Ishikawa (cell line): ENCODE results near the gene SV2C.

Experiments used
- CEBPB ChIP-seq: IDR thresholded peaks from 2 replicates; pipeline ENCODE4 v1.6.1; 2012
- CREB1 ChIP-seq: IDR thresholded peaks from 2 replicates; pipeline ENCODE4 v1.6.1; 2012; ENCODE audit warnings: low read depth
- EGR1 ChIP-seq: IDR thresholded peaks from 2 replicates; pipeline ENCODE4 v1.6.1; 2012
- EP300 ChIP-seq: IDR thresholded peaks from 2 replicates; pipeline ENCODE4 v1.6.1; 2012; ENCODE audit warnings: borderline replicate concordance
- FOXM1 ChIP-seq: IDR thresholded peaks from 2 replicates; pipeline ENCODE4 v1.6.1; 2012; ENCODE audit warnings: low read depth, borderline replicate concordance
- NFIC ChIP-seq: IDR thresholded peaks from 2 replicates; pipeline ENCODE4 v1.6.1; 2012
- RAD21 ChIP-seq: IDR thresholded peaks from 2 replicates; pipeline ENCODE4 v1.6.1; 2012; ENCODE audit warnings: low read depth
- TAF1 ChIP-seq: IDR thresholded peaks from 2 replicates; pipeline ENCODE4 v1.6.1; 2012; ENCODE audit warnings: low read depth, mild to moderate bottlenecking
- TCF12 ChIP-seq: IDR thresholded peaks from 2 replicates; pipeline ENCODE4 v1.6.1; 2012; ENCODE audit warnings: low read depth
- TEAD4 ChIP-seq: IDR thresholded peaks from 2 replicates; pipeline ENCODE4 v1.6.1; 2012
- YY1 ChIP-seq: IDR thresholded peaks from 2 replicates; pipeline ENCODE4 v1.6.1; 2012; ENCODE audit warnings: low read depth
- ZBTB7A ChIP-seq: IDR thresholded peaks from 2 replicates; pipeline ENCODE4 v1.6.1; 2012; ENCODE audit warnings: low read depth
- TF ChIP-seq, protein P1 (sequence below): IDR thresholded peaks from 2 replicates; pipeline ENCODE4 v1.6.1; 2012
- TF ChIP-seq, protein P2 (sequence below): IDR thresholded peaks from 2 replicates; pipeline ENCODE4 v1.6.1; 2012; ENCODE audit warnings: low read depth, mild to moderate bottlenecking
- TF ChIP-seq, protein P3 (sequence below): IDR thresholded peaks from 2 replicates; pipeline ENCODE4 v1.6.1; 2012

The SV2C gene

DNA sequence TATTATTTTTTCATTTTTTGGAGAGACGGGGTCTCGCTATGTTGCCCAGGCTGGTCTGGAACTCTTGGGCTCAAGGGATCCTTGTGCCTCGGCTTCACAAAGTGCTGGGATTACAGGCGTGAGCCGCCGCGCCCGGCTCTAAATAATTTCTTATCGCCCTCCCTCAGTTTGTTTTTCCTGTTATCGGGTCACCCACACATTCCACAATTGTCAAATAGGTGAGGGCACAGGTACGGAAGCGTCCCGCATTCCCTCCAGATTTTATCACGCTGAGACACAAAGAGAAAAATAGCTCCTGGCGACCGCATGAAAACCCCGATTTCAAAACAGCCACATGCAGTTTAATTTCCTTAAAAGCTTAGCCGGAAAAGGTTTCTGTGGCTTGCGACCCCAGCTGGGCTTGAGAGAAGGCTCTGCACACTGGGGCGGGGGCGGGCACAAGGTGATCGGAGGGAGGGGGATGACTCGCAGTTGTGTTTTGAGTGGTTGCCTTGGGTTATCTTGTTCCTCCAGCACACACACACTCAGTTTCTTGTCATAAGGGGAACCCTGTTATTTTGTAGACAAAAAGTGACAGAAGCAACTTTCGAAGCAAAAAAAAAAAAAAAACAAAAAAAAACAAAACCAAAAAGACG is 319.2 kb downstream of the SV2C start:
- no peak for TF ChIP-seq TCF12
- TF ChIP-seq, protein P1, sequence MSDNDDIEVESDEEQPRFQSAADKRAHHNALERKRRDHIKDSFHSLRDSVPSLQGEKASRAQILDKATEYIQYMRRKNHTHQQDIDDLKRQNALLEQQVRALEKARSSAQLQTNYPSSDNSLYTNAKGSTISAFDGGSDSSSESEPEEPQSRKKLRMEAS = no peak
- no peak for TF ChIP-seq TAF1
- TF ChIP-seq, protein P2, sequence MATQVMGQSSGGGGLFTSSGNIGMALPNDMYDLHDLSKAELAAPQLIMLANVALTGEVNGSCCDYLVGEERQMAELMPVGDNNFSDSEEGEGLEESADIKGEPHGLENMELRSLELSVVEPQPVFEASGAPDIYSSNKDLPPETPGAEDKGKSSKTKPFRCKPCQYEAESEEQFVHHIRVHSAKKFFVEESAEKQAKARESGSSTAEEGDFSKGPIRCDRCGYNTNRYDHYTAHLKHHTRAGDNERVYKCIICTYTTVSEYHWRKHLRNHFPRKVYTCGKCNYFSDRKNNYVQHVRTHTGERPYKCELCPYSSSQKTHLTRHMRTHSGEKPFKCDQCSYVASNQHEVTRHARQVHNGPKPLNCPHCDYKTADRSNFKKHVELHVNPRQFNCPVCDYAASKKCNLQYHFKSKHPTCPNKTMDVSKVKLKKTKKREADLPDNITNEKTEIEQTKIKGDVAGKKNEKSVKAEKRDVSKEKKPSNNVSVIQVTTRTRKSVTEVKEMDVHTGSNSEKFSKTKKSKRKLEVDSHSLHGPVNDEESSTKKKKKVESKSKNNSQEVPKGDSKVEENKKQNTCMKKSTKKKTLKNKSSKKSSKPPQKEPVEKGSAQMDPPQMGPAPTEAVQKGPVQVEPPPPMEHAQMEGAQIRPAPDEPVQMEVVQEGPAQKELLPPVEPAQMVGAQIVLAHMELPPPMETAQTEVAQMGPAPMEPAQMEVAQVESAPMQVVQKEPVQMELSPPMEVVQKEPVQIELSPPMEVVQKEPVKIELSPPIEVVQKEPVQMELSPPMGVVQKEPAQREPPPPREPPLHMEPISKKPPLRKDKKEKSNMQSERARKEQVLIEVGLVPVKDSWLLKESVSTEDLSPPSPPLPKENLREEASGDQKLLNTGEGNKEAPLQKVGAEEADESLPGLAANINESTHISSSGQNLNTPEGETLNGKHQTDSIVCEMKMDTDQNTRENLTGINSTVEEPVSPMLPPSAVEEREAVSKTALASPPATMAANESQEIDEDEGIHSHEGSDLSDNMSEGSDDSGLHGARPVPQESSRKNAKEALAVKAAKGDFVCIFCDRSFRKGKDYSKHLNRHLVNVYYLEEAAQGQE = no peak
- no peak for TF ChIP-seq ZBTB7A
- TF ChIP-seq EGR1 = no peak
- TF ChIP-seq TEAD4 = no peak
- no peak for TF ChIP-seq YY1
- TF ChIP-seq, protein P3, sequence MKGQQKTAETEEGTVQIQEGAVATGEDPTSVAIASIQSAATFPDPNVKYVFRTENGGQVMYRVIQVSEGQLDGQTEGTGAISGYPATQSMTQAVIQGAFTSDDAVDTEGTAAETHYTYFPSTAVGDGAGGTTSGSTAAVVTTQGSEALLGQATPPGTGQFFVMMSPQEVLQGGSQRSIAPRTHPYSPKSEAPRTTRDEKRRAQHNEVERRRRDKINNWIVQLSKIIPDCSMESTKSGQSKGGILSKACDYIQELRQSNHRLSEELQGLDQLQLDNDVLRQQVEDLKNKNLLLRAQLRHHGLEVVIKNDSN = no peak
- no peak for TF ChIP-seq EP300
- TF ChIP-seq NFIC = no peak
- TF ChIP-seq RAD21 = no peak

DNA sequence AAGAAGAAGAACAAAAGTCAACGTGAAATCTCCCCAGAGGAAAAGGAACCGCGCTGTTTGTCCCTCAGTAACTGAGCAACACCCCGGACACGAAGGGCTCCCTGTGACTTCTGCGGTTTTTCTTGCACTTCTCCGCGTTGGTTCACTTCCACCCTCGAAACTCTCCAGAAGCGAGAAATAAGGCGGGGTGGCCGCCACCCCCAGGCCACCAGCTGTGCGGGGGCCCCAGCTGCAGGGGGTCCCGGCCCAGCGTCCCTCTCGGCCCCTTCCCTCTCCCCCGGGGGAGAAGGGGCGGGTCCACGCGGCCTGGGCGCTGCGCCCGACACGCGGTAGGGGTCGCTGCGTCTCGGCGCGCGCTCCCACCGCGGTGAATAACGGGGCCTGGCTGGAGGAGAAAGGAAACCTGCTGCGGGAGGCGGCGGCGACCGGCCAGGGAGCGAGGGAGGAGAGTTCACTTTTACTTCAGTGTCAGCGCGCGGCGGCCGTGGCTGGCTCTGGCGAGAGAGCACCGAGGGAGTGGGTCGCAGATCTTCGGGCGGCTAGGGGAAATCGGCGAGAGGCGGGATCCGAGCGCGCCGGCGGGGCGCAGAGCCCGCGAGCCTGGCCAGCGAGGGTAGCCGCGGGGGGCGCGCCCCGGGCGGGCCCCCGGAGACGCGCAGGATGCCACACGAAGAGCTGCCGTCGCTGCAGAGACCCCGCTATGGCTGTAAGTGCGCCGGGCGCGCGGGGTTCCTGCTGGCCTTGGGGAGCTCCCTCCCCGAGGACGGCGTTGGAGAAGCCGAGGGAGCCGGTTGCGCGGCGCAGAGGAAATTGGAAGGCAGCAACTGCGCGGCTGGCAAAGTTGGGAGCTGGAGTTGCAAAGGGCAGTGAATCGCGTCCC is 319.9 kb downstream of the SV2C start, which contains the start of gene IQGAP2:
Gene IQGAP2 (plus strand): TSS at position 400 of the 880 bp plus-strand sequence. CDS start 261 bp downstream, at position 661.
- no peak for TF ChIP-seq EGR1
- no peak for TF ChIP-seq EP300
- peak; percentile 34; the same call in 1 of the 2 replicates for TF ChIP-seq TEAD4
- no peak for TF ChIP-seq CREB1
- TF ChIP-seq, protein P2 = no peak
- TF ChIP-seq TCF12 = peak; percentile 38; the same call in 1 of the 2 replicates
- TF ChIP-seq, protein P1 = peak; percentile 52; the same call in 1 of the 2 replicates
- no peak for TF ChIP-seq FOXM1
- TF ChIP-seq ZBTB7A = peak; percentile 98
- 0 out of 2 replicates have a peak, but pooled peaks have one; percentile 42 for TF ChIP-seq NFIC
- TF ChIP-seq TAF1 = no peak
- TF ChIP-seq, protein P3 = no peak
- TF ChIP-seq CEBPB = no peak
- no peak for TF ChIP-seq YY1
- TF ChIP-seq RAD21 = peak; percentile 61; the same call in 1 of the 2 replicates
